Tibial nerve (tissue), 4 donors: ENCODE measurements around the gene RPL18. TPM values are rescaled to one million over a fixed set of nuclear protein-coding genes. Genes with fewer than 3 reads are reported as not detected.

Source experiments
- DNase-seq, 2 donors: peaks; one replicate each; pipeline ENCODE4 v3.0.0-alpha.2; 2019; ENCODE audit warnings: low spot score in 2 of 2
- H3K27ac ChIP-seq, 4 donors: fragments of 200-600 bp; sonication (generic) in 3 of 4; one replicate each; pipeline ENCODE4 v1.5.1; 2017 to 2019; ENCODE audit warnings: mild to moderate bottlenecking in 1 of 4
- H3K27me3 ChIP-seq, 2 donors: fragments of 200-600 bp; sonication (generic) in 1 of 2; one replicate each; pipeline versions ENCODE4 v1.5.1 to v1.6.0; 2017 to 2019
- H3K36me3 ChIP-seq, 3 donors: fragments of 200-600 bp; sonication (generic); one replicate each; pipeline ENCODE4 v1.5.1; 2018 to 2019
- H3K4me1 ChIP-seq, 4 donors: fragments of 200-600 bp; sonication (generic) in 3 of 4; one replicate each; pipeline ENCODE4 v1.5.1; 2017 to 2019
- H3K4me3 ChIP-seq, 4 donors: fragments of 200-600 bp; sonication (generic) in 3 of 4; one replicate each; pipeline ENCODE4 v1.5.1; 2017 to 2019; ENCODE audit warnings: mild to moderate bottlenecking in 1 of 4, moderate library complexity in 1 of 4
- H3K9me3 ChIP-seq, 4 donors: fragments of 200-600 bp; sonication (generic) in 3 of 4; one replicate each; pipeline ENCODE4 v1.5.1; 2017 to 2019
- CTCF ChIP-seq, 5 experiments: fragments of 200-600 bp in 3 of 5; fragments of 450-650 bp in 2 of 5; sonication (generic) in 3 of 5; IDR thresholded peaks; one replicate each; pipeline ENCODE4 v1.5.1; 2016 to 2019; ENCODE audit warnings: antibody characterized with exemption in 5 of 5, mild to moderate bottlenecking in 3 of 5, moderate library complexity in 2 of 5
- EP300 ChIP-seq, 2 donors: sonication (generic); formaldehyde crosslinking; IDR thresholded peaks; one replicate each; pipeline ENCODE4 v1.6.1; 2017; ENCODE audit warnings: antibody characterized with exemption in 2 of 2, mild to moderate bottlenecking in 1 of 2
- POLR2A ChIP-seq, 2 donors: fragments of 450-650 bp; IDR thresholded peaks; one replicate each; pipeline ENCODE4 v1.6.1; 2017; ENCODE audit warnings: antibody characterized with exemption in 2 of 2, mild to moderate bottlenecking in 2 of 2, moderate library complexity in 2 of 2
- WGBS, 2 donors: methylation state at CpG; one replicate each; pipeline ENCODE4 v1.1.5; 2018; 5-methylcytosine and 5-hydroxymethylcytosine counted together
- total RNA-seq, 4 donors: library from RNA; depleted of rRNA; stranded (reverse); fragments of >200 nt; gene quantifications; one replicate each; pipeline ENCODE4 v1.1.0, GENCODE V29; 2016

The RPL18 gene
- total RNA-seq, 4 donors from 2014 or later, result 2,253 to 3,141 (median 2,490) TPM

- H3K36me3 ChIP-seq, result no peaks in the 10 kb centered on the region
- no peak overlapping the region for H3K4me3 ChIP-seq
- H3K27ac ChIP-seq, result peak overlapping the region in 2 of 4 donors; percentile 9 to 66
- H3K27me3 ChIP-seq, result no peaks in the 10 kb centered on the region
- H3K4me1 ChIP-seq, result peaks cover 0 to 16% (median 2%) of the 10 kb centered on the region in 4 donors
- peak; percentile 22 to 42 for DNase-seq
- 33 to 40% methylated on average over 16 of the region's 16 CpGs for whole genome bisulfite sequencing, 2 donors
- no peaks in the 10 kb centered on the region for H3K9me3 ChIP-seq
- TF ChIP-seq POLR2A (IDR thresholded peaks at IDR 0.05) (no peak), CTCF (IDR thresholded peaks at IDR 0.05) (no peak), EP300 (IDR thresholded peaks at IDR 0.05) (no peak)
Measured at GRCh38 chr19:48656840-48657474, 38.0 kb upstream of the RPL18 start.

- no peak overlapping the region for H3K27ac ChIP-seq
- 40 to 46% methylated on average over 9 to 10 of the region's 11 CpGs for WGBS, 2 donors
- H3K4me1 ChIP-seq, result no peaks in the 10 kb centered on the region
- no peaks in the 10 kb centered on the region for H3K36me3 ChIP-seq
- no peaks in the 10 kb centered on the region for H3K9me3 ChIP-seq
- H3K27me3 ChIP-seq, result no peaks in the 10 kb centered on the region
- no peak overlapping the region for H3K4me3 ChIP-seq
- no peak for DNase-seq
- no peak for TF ChIP-seq CTCF (IDR thresholded peaks at IDR 0.05)
- TF ChIP-seq EP300 (IDR thresholded peaks at IDR 0.05), result no peak
- no peak for TF ChIP-seq POLR2A (IDR thresholded peaks at IDR 0.05)
Measured at GRCh38 chr19:48654299-48655059, 35.5 kb upstream of the RPL18 start.

GRCh38 chr19:48651683-48652048, 32.7 kb upstream of the RPL18 start:
- Histone ChIP-seq H3K27me3 (no peaks in the 10 kb centered on the region), H3K9me3 (no peaks in the 10 kb centered on the region), H3K27ac (no peak overlapping the region), H3K36me3 (no peaks in the 10 kb centered on the region), H3K4me1 (peaks cover 0 to 3% (median 0%) of the 10 kb centered on the region in 4 donors), H3K4me3 (no peak overlapping the region)
- no peak for TF ChIP-seq CTCF (IDR thresholded peaks at IDR 0.05)
- no peak for TF ChIP-seq EP300 (IDR thresholded peaks at IDR 0.05)
- no peak for TF ChIP-seq POLR2A (IDR thresholded peaks at IDR 0.05)
- DNase-seq, result no peak
- 74 to 86% methylated on average over 5 of the region's 5 CpGs for WGBS, 2 donors

- Histone ChIP-seq H3K27me3 (no peaks in the 10 kb centered on the region), H3K4me3 (no peak overlapping the region), H3K27ac (no peak overlapping the region), H3K4me1 (peaks cover 0 to 8% (median 0%) of the 10 kb centered on the region in 4 donors), H3K36me3 (no peaks in the 10 kb centered on the region), H3K9me3 (no peaks in the 10 kb centered on the region)
- 86 to 89% methylated on average over 12 of the region's 12 CpGs for WGBS, 2 donors
- TF ChIP-seq EP300 (IDR thresholded peaks at IDR 0.05) (no peak), CTCF (IDR thresholded peaks at IDR 0.05) (no peak), POLR2A (IDR thresholded peaks at IDR 0.05) (no peak)
- no peak for DNase-seq
Measured at GRCh38 chr19:48650974-48651682, 32.1 kb upstream of the RPL18 start.

- Histone ChIP-seq H3K4me1 (peaks cover 0 to 27% (median 10%) of the 10 kb centered on the region in 4 donors), H3K36me3 (no peaks in the 10 kb centered on the region), H3K9me3 (no peaks in the 10 kb centered on the region), H3K4me3 (no peak overlapping the region), H3K27ac (no peak overlapping the region), H3K27me3 (no peaks in the 10 kb centered on the region)
- WGBS, 2 donors, result 68 to 75% methylated on average over 2 of the region's 2 CpGs
- TF ChIP-seq POLR2A (IDR thresholded peaks at IDR 0.05) (no peak), CTCF (IDR thresholded peaks at IDR 0.05) (no peak), EP300 (IDR thresholded peaks at IDR 0.05) (no peak)
- DNase-seq, result no peak
Measured at GRCh38 chr19:48648134-48648533, 29.2 kb upstream of the RPL18 start.
